Activated CD4-positive, alpha-beta memory T cell treated with anti-CD3 and anti-CD28 coated beads, Interleukin-2, amount 10 ng/mL, durations not matched to agents 7 days and 5 days (primary cell): Measurements from ENCODE around the gene ARHGAP27. TPM values are rescaled to one million over a fixed set of nuclear protein-coding genes. Genes with fewer than 3 reads are reported as not detected.
"Not testable (repeated sequence)": the region's sequence is repeated elsewhere in the genome, so short reads cannot be mapped to it uniquely, and the experiment has no call there.

ENCODE experiments used
- CTCF ChIA-PET: fragments of 350-600 bp; sonication (Branson Sonifier 250); formaldehyde crosslinking; loops from one replicate; lab custom pipeline; 2021; ENCODE audit warnings: antibody characterized with exemption, inconsistent platforms; lab: Charles Lee
- POLR2A ChIA-PET: fragments of 350-600 bp; sonication (Branson Sonifier 250); formaldehyde crosslinking; loops from one replicate; lab custom pipeline; 2021; ENCODE audit warnings: antibody characterized with exemption; lab: Charles Lee
- DNase-seq: peaks from one replicate; pipeline ENCODE4 v3.0.0-alpha.2; 2020
- H3K27ac Mint-ChIP-seq: one replicate; pipeline ENCODE4 v1.8.0; 2021; ENCODE audit warnings: mild to moderate bottlenecking, mixed read lengths
- H3K27me3 Mint-ChIP-seq: one replicate; pipeline ENCODE4 v1.8.0; 2021; ENCODE audit warnings: mixed read lengths
- H3K36me3 Mint-ChIP-seq: one replicate; pipeline ENCODE4 v1.8.0; 2021; ENCODE audit warnings: low read depth, mixed read lengths
- H3K4me1 Mint-ChIP-seq: one replicate; pipeline ENCODE4 v1.8.0; 2021; ENCODE audit warnings: mixed read lengths
- H3K4me3 Mint-ChIP-seq: one replicate; pipeline ENCODE4 v1.8.0; 2021; ENCODE audit warnings: mild to moderate bottlenecking, mixed read lengths
- H3K9me3 Mint-ChIP-seq: one replicate; pipeline ENCODE4 v1.8.0; 2021; ENCODE audit warnings: mixed read lengths
- total RNA-seq, 2 experiments: library from RNA; stranded (reverse); gene quantifications; one replicate each; pipeline ENCODE4 v1.2.3, GENCODE V29; 2021

Gene ARHGAP27
- total RNA-seq, 2 experiments from 2014 or later, result 81.4 to 84.4 TPM

DNA sequence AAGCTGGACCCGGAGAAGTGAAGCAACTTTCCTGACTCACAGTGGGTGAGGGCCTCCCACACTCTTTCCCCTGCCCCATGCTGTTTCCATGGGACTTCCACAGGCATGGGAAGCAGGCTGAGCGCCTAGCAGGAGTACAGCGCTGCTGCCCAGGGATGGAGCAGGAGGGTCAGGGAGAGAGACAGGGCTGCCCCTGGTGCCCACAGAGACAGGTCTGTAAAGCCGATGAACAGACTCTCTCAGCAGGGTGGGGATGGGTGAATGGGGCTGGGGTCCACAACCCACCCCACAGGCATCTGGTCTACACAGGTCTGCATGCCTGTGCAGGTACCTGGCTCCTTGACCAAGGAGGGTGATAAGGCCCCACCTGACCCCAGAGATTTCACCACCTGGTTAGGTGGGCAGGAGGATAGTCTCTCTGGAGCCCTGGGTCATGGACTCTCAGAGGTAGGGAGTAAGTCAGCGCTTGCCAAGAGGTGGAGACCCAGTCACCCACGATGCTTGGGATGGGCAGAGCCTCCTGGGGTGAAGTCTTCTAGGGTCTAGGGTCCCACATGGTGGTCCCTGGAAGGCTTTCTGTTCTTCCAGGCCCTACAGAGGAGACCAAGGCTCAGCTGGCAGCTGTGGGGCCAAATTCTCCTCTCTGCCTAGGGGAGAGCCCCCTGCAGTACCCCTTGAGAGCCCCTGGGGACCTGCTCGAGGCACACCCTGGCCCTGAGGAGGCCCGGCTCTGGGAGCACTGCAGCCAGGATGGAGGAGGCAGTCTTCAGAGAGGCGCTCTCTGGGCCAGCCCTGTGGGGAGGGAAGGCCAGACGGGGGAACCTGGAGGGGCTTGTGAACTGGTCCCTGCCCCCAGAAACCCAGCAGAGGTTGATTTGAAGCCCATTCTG is 10.9 kb upstream of the ARHGAP27 start:
- DNase-seq, H3K4me3 Mint-ChIP-seq, H3K9me3 Mint-ChIP-seq, H3K27me3 Mint-ChIP-seq, POLR2A ChIA-PET, H3K27ac Mint-ChIP-seq, CTCF ChIA-PET: not testable (repeated sequence)
- peaks cover 20% of the 10 kb centered on the region for H3K36me3 Mint-ChIP-seq
- H3K4me1 Mint-ChIP-seq, result peaks cover 47% of the 10 kb centered on the region

DNA sequence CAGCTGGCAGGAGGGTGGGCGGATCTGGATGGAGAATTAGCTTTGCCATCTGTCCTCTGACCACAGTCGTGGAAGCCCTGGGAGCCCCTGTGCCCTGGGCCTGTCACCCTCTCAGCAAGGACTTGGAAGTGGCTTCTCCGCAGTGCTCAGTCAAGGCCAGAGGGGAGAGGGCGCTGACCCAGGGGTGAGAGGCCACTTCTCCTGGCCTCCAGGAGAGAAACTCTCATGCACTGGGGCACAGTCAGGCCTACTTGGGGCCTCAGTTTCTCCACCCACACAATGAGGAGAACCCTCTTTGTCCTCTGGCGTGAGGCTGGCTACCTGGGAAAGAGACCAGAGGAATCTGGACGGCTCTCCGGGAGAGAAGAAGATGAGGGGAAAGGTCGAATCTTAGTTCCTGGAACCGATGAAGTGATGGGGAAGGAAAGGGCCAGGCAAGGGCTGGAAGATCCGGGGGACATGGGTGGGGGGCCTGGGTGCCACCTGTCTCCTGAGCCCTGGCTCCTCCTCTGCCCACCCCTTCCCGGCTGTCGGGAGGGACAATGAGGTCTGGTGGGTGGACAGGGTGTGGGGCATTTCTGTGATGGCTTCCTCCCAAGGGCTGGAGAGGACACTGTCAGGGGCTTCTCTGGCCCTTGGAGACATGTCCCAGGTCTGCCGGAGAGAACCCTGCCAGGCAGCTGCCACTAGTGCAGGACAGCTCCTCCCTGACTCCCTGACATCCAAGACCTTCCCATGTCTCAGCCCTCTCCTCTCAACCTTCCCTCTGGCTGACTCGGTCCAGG is 9.0 kb upstream of the ARHGAP27 start:
- H3K4me1 Mint-ChIP-seq, result peaks cover 34% of the 10 kb centered on the region
- no peaks in the 10 kb centered on the region for H3K9me3 Mint-ChIP-seq
- ChIA-PET POLR2A (interaction anchor here (1.1 kb wide), 1 partner anchor 31 kb away, joined by 4 read pairs; no protein-coding TSS in a partner anchor), CTCF (no interaction called here)
- no peak for DNase-seq
- peaks cover 20% of the 10 kb centered on the region for H3K36me3 Mint-ChIP-seq
- no peak overlapping the region for H3K4me3 Mint-ChIP-seq
- H3K27ac Mint-ChIP-seq, result no peak overlapping the region
- H3K27me3 Mint-ChIP-seq, result no peaks in the 10 kb centered on the region

DNA sequence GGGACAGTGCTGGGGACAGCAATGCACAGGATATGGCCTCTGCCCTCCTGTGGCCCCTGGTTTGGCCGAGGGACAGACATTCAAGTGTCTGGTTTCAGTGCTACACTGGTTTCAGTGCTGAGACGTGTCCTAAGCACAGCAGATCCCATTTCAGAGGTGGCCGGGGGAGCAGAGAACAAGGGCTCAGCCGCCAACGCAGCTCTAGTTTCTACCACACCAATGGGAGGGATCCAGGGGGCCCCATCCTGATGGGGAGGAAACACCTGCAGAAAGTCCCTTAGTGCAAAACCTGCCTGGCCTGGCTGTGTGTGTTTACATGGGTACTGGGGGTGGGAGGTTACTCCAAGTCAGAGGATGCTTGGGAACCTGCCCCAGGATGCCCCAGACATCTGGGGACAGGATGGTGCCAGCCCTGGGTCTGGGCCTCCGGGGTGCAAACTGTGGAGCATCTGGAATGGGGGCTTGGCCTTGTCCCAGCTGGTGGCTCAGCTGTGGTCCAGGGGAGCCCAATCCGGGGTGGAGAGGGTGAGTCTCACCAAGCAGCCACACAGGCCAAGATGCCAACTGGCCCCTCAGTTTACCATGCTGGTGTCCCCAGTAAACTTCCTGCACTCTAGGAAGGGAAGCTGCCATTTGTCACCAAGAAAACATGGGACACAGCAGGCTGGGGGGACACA is 8.3 kb upstream of the ARHGAP27 start:
- POLR2A ChIA-PET, DNase-seq, H3K4me3 Mint-ChIP-seq, CTCF ChIA-PET, H3K27me3 Mint-ChIP-seq, H3K9me3 Mint-ChIP-seq: not testable (repeated sequence)
- H3K4me1 Mint-ChIP-seq, result peaks cover 27% of the 10 kb centered on the region
- peaks cover 21% of the 10 kb centered on the region for H3K36me3 Mint-ChIP-seq
- H3K27ac Mint-ChIP-seq, result peak overlapping the region; percentile 16

DNA sequence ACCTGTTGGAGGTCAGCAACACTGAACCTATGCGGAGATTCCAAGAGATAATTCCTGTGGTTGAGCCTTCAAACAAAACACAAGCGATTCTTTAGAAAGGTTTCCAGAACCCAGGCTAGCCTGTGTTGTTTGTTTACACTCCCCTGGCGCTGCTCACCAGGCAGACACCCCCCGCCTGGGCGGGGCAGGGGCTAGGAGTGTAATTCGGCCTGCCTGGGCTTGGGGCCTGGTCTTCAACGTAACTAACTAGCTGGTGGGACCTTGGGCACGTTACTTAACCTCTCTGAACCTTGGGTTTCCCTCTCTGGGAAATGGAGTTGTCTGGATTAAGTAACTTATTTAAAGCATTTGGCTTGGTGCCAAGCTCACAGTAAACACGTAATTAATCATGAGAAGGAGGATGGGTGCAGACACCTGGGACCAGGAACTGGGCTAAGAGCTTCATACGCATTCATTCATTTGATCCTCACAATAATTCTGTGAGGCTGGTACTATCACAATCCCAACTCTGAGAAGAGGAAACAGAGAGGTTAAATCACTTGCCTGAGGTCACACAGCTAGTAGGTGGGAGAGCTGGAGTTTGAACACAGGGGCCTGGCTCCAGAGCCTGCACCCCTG is 7.6 kb upstream of the ARHGAP27 start:
- ChIA-PET CTCF (no interaction called here), POLR2A (no interaction called here)
- Mint-ChIP-seq H3K4me3 (no peak overlapping the region), H3K9me3 (no peaks in the 10 kb centered on the region), H3K27me3 (no peaks in the 10 kb centered on the region), H3K27ac (peak overlapping the region; percentile 16), H3K36me3 (peaks cover 18% of the 10 kb centered on the region), H3K4me1 (peaks cover 22% of the 10 kb centered on the region)
- no peak for DNase-seq

DNA sequence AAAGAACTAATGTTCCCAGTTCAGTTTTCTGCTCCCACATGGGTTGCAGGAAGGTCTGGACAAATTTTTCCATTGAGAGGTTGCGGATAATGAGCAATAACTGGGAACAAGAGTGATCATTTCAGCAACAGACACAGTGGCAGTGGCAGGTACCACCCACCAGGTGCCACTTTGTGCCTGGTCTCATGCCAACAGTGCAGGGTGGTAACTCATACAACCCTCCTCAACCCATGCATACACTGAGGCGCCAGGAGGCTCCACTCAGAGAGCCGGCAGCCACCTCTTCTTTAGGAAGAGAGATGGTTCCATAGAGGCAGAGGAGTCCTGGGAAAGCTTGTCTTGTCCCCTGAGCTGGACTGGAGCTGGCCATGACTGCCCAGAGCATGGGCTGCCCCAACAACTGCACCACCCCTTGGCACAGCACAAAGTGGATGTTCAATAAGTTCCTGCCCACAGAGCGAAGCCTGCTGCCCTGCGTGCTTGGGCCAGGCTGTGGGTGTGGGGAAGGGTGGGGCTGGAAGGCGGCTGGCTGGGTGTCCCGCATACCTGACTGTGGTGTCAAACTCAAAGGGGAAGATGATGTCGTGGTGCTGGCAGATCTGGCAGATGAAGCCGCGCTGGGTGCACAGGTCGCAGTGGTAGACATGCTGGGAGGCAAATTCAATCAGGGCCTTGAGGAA is 6.4 kb upstream of the ARHGAP27 start:
- no peaks in the 10 kb centered on the region for H3K9me3 Mint-ChIP-seq
- POLR2A ChIA-PET, result no interaction called here
- H3K27ac Mint-ChIP-seq, result no peak overlapping the region
- CTCF ChIA-PET, result no interaction called here
- peaks cover 17% of the 10 kb centered on the region for H3K4me1 Mint-ChIP-seq
- no peak overlapping the region for H3K4me3 Mint-ChIP-seq
- H3K27me3 Mint-ChIP-seq, result no peaks in the 10 kb centered on the region
- peaks cover 14% of the 10 kb centered on the region for H3K36me3 Mint-ChIP-seq
- DNase-seq, result no peak

DNA sequence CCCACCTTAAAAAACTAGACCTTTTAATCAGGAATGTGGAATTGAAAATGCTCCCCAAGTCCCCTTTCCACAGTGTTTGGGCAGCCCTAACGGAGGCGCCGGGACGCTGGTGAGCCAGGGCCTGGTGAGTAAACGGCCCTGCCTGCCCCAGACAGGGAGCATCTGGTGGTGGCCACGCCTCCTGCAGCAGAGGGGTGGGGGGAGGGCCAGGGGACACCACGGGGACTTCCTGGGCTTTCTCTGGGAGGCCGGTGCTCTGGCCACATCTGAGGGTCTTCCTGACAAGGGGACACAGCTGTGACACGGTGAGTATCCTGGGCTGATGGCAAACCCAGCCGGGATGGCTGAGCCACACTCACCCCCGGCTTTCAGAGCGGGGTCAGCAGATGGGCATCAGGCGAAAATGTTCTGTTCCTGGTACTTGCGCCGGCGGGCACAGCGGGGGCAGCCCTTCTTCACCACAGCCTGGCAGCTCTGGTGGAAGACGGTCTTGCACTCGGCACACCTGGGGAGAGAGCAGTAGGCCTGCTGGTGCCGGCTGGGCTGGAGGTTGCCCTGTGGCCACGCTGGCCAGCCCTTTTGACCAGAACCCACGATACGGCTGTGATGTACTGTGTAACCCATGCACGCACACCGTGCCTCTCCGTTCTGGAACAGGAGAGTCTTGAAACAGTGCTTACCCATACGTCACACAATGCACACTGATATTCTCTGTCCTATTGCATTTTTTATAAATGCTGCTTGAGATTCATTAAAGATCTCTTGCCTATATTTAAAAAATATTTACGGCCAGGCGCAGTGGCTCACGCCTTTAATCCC is 5.0 kb upstream of the ARHGAP27 start:
- no peaks in the 10 kb centered on the region for H3K9me3 Mint-ChIP-seq
- no peaks in the 10 kb centered on the region for H3K27me3 Mint-ChIP-seq
- POLR2A ChIA-PET, result no interaction called here
- H3K4me3 Mint-ChIP-seq, result no peak overlapping the region
- no peak for DNase-seq
- peaks cover 14% of the 10 kb centered on the region for H3K36me3 Mint-ChIP-seq
- peaks cover 21% of the 10 kb centered on the region for H3K4me1 Mint-ChIP-seq
- CTCF ChIA-PET, result no interaction called here
- no peak overlapping the region for H3K27ac Mint-ChIP-seq

DNA sequence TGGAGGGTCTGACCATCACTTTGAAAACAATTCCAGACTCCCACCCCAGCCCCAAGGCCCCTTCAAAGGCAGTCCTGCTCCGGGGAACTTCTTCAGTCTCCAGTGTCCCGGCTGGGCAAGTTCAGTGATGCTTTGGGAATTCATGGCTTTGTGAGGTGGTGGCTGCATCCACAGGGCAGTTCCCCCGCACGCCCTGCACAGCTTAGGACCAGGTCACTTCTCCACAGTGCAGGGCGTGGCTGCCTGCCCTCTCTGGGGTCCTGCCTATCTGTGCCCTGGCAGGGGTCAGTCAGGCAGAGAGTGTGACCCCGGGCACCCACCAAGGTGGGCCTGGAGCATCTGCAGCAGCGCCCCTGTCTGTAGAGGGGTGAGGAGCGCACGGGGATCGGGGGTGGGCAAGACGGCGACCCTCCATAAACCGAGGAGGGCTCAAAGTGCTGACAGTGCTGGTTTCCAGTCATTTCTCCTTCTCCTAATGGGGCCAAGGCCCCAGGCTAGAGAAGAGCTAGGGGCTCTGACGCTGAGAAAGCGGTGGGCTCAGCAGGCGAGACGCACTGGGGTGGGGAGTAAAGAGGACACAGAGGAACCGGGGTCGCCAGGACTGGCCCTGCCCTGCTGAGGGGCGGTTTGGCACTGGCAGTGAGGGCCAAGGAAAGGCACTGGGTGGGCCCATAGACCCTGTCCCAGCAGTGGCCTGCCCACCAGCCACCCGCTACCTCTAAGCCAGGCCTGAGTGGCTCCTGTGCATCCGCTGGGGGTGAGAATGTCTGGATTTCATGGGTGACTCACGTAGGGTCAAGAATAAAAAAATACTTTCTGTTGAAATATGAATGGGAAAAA is 4.2 kb upstream of the ARHGAP27 start:
- H3K4me3 Mint-ChIP-seq, result no peak overlapping the region
- H3K4me1 Mint-ChIP-seq, result peaks cover 21% of the 10 kb centered on the region
- no peak for DNase-seq
- no peak overlapping the region for H3K27ac Mint-ChIP-seq
- H3K9me3 Mint-ChIP-seq, result no peaks in the 10 kb centered on the region
- peaks cover 14% of the 10 kb centered on the region for H3K36me3 Mint-ChIP-seq
- CTCF ChIA-PET, result no interaction called here
- POLR2A ChIA-PET, result interaction anchor here (0.8 kb wide), 1 partner anchor 20 kb away, joined by 3 read pairs; no protein-coding TSS in a partner anchor
- H3K27me3 Mint-ChIP-seq, result no peaks in the 10 kb centered on the region

DNA sequence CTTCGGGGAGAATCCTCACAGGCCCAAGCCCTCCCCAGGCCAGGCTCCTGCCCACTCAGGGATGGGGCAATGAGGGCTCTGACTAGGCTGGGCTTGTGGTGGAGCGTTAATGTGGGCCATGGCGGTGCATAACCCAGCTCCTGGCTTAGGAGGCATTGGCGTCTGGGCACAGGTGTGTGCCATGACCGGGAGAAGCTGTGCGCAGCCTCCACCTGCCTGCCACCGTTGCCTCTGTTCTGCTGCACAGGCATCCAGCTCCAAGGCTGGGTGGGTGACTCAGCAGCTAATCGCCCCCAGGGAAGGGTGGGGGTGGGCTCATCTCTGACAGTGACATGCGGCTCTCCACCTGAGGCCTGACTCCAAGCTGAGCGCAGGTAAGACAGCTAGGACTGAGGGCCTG is 3.5 kb upstream of the ARHGAP27 start:
- no peak for DNase-seq
- H3K27me3 Mint-ChIP-seq, result no peaks in the 10 kb centered on the region
- ChIA-PET CTCF (no interaction called here), POLR2A (interaction anchor here (0.8 kb wide), 1 partner anchor 19 kb away, joined by 3 read pairs; no protein-coding TSS in a partner anchor)
- peaks cover 14% of the 10 kb centered on the region for H3K36me3 Mint-ChIP-seq
- no peaks in the 10 kb centered on the region for H3K9me3 Mint-ChIP-seq
- no peak overlapping the region for H3K4me3 Mint-ChIP-seq
- H3K4me1 Mint-ChIP-seq, result peaks cover 18% of the 10 kb centered on the region
- no peak overlapping the region for H3K27ac Mint-ChIP-seq

DNA sequence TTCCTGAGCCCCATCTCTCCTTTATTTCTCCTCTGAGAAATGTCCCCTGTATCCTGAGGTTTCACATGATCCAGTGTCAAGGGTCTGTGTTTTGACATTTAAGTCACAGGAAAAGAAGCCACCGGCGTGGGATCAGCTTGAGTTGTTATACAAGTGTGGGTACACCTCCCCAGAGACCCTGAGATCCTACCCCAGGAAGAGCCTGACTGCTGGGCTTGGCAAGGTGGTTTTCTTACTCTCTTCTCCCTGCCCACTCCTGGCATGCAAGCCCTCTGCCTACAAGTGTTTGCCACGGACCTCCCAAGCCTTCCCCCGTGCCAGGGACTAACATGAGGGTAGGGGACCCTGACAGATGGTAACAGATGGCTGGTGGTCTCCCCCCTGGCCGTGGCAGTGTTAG is 2.8 kb upstream of the ARHGAP27 start:
- POLR2A ChIA-PET, result no interaction called here
- DNase-seq, result no peak
- H3K27ac Mint-ChIP-seq, result no peak overlapping the region
- peaks cover 16% of the 10 kb centered on the region for H3K36me3 Mint-ChIP-seq
- H3K4me3 Mint-ChIP-seq, result no peak overlapping the region
- H3K4me1 Mint-ChIP-seq, result peaks cover 18% of the 10 kb centered on the region
- CTCF ChIA-PET, result no interaction called here
- no peaks in the 10 kb centered on the region for H3K27me3 Mint-ChIP-seq
- H3K9me3 Mint-ChIP-seq, result no peaks in the 10 kb centered on the region

DNA sequence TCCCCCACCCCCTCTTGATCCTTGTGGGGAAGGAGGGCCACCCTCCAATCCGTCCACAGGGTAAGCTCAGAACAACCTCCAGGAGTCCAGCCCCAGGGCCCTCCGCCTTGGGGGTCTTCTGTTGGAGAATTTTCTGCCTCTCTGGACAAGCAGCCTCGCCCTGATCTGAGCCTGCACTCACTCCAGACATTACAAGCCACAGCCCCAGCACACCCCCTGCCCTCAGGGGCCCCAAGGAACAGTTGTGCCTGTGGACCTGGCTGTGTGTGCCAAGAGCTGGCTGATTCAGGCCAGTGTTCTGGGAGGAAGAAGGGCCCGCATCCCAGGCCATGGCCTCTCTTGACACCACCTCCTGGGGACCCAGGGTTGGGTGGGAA is 477 bp upstream of the ARHGAP27 start:
- Mint-ChIP-seq H3K36me3 (peaks cover 25% of the 10 kb centered on the region), H3K9me3 (no peaks in the 10 kb centered on the region), H3K27me3 (no peaks in the 10 kb centered on the region), H3K27ac (no peak overlapping the region), H3K4me3 (peak overlapping the region; percentile 69), H3K4me1 (peaks cover 27% of the 10 kb centered on the region)
- no peak for DNase-seq
- ChIA-PET CTCF (no interaction called here), POLR2A (no interaction called here)
